HepG2 (cell line): Measurements from ENCODE around the gene PIP5KL1. TPM values are rescaled to one million over a fixed set of nuclear protein-coding genes. Genes with fewer than 3 reads are reported as not detected.

Experiments used
- AGO1 ChIP-seq: fragments of 200-400 bp; formaldehyde crosslinking; IDR thresholded peaks from 2 replicates; pipeline ENCODE4 v1.6.1; 2017; ENCODE audit warnings: mild to moderate bottlenecking, low read depth, low read length, moderate library complexity; ENCODE audit not compliant: poor library complexity, severe bottlenecking
- ARNTL ChIP-seq: sonication (generic); formaldehyde crosslinking; IDR thresholded peaks from 2 replicates; pipeline ENCODE4 v1.4.0; 2020; ENCODE audit warnings: mild to moderate bottlenecking, missing genetic modification reagents
- CENPT ChIP-seq: sonication (generic); formaldehyde crosslinking; IDR thresholded peaks from 2 replicates; pipeline ENCODE4 v1.8.0; 2022; ENCODE audit warnings: low read depth, mild to moderate bottlenecking, moderate library complexity, missing genetic modification reagents
- DNMT3B ChIP-seq: conservative IDR thresholded peaks from 2 replicates; pipeline ENCODE4 v1.6.1; 2016; ENCODE audit warnings: missing biosample characterization, control low read depth
- ELF4 ChIP-seq: sonication (generic); formaldehyde crosslinking; IDR thresholded peaks from 2 replicates; pipeline ENCODE4 v1.5.0; 2020; ENCODE audit warnings: missing genetic modification reagents, mild to moderate bottlenecking, moderate library complexity, borderline replicate concordance
- FOXJ3 ChIP-seq: sonication (generic); formaldehyde crosslinking; IDR thresholded peaks from 2 replicates; pipeline ENCODE4 v1.4.0; 2020; ENCODE audit warnings: missing genetic modification reagents, mild to moderate bottlenecking, borderline replicate concordance
- GABPB1 ChIP-seq: IDR thresholded peaks from 2 replicates; pipeline ENCODE4 v1.6.1; 2016; ENCODE audit warnings: mild to moderate bottlenecking, missing genetic modification reagents, moderate library complexity, missing compliant biosample characterization
- HDAC6 ChIP-seq: fragments of 200-600 bp; sonication (generic); IDR thresholded peaks from 2 replicates; pipeline ENCODE4 v1.7.0; 2017; ENCODE audit warnings: mild to moderate bottlenecking, antibody characterized with exemption, low read length, low read depth
- HOXA9 ChIP-seq: sonication (generic); formaldehyde crosslinking; IDR thresholded peaks from 2 replicates; pipeline ENCODE4 v1.8.1; 2022; ENCODE audit warnings: missing genetic modification reagents, mild to moderate bottlenecking, moderate library complexity, borderline replicate concordance
- MED13 ChIP-seq: sonication (generic); formaldehyde crosslinking; IDR thresholded peaks from 2 replicates; pipeline ENCODE4 v1.5.0; 2020; ENCODE audit warnings: missing genetic modification reagents
- ZBED4 ChIP-seq: sonication (generic); formaldehyde crosslinking; IDR thresholded peaks from 2 replicates; pipeline ENCODE4 v1.4.0; 2020; ENCODE audit warnings: missing genetic modification reagents, borderline replicate concordance
- ZBTB40 ChIP-seq, 2 experiments: fragments of 450-650 bp in 1 of 2; sonication (generic) in 1 of 2; formaldehyde crosslinking in 1 of 2; IDR thresholded peaks; 2 replicates each; pipeline versions ENCODE4 v1.6.1 to v1.8.0; 2016 to 2022; ENCODE audit warnings: antibody characterized with exemption in 1 of 2, mild to moderate bottlenecking in 1 of 2, missing genetic modification reagents in 1 of 2
- ZNF282 ChIP-seq: fragments of 450-650 bp; IDR thresholded peaks from 2 replicates; pipeline ENCODE4 v1.6.1; 2018; ENCODE audit not compliant: partially characterized antibody
- ZNF552 ChIP-seq: sonication (generic); formaldehyde crosslinking; IDR thresholded peaks from 2 replicates; pipeline ENCODE4 v1.9.0; 2022; ENCODE audit warnings: missing genetic modification reagents, mild to moderate bottlenecking, borderline replicate concordance
- ZNF563 ChIP-seq: sonication (generic); formaldehyde crosslinking; IDR thresholded peaks from 2 replicates; pipeline ENCODE4 v1.8.0; 2022; ENCODE audit warnings: mild to moderate bottlenecking, moderate library complexity, missing genetic modification reagents
- ZNF678 ChIP-seq: sonication (generic); formaldehyde crosslinking; IDR thresholded peaks from 2 replicates; pipeline ENCODE4 v1.4.0; 2020; ENCODE audit warnings: mild to moderate bottlenecking, missing genetic modification reagents
- ZNF747 ChIP-seq: sonication (generic); formaldehyde crosslinking; IDR thresholded peaks from 2 replicates; pipeline ENCODE4 v1.8.1; 2023; ENCODE audit warnings: missing genetic modification reagents, mild to moderate bottlenecking, borderline replicate concordance
- polyA plus RNA-seq, 8 experiments: library from polyadenylated mRNA; depleted of rRNA in 3 of 8; stranded (reverse) in 7 of 8; unstranded in 1 of 8; fragments of >200 nt; fragmentation: Illumina TruSeq in 4 of 8; extraction: Trizol in 4 of 8; gene quantifications; 2 replicates each; pipeline versions ENCODE4 v1.2.1 to v1.2.3, GENCODE V29; 2011 to 2016; ENCODE audit warnings: low read depth in 4 of 8, missing spikeins in 1 of 8, mixed read lengths in 1 of 8; ENCODE audit not compliant: insufficient read depth in 1 of 8
- total RNA-seq, 5 experiments: library from RNA; depleted of rRNA; stranded (reverse); fragments of >200 nt; fragmentation: Illumina TruSeq; extraction: Trizol; gene quantifications; 2 replicates each; pipeline ENCODE4 v1.2.3, GENCODE V29; 2016; ENCODE audit warnings: low read depth in 1 of 5

Gene PIP5KL1
- total and polyA plus RNA-seq, 2 of the 13 experiments (the other 11 are each of a cell fraction or from before 2014, with no cell fraction given): 0.20 to 0.49 TPM

DNA sequence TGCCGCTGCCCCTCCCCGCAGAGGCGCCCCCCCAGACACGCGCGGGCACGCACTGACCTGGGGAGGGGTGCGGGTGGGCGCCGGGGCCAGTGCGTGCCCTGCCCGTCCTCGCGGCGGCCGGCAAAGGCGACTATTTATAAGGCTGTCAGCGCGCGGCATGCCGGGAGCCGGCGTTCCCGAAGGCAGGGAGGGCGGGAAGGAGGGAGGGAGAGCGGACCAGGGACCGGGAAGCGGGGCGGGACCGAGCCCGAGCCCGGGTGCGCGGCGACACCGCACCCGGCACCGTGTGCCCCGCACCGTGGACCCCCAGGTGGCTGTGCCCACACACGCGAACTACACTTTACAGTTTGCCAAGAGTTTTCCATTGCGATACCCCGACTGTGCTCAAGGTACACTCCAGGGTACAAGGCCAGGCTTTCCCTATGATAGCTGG lies 53.0 kb downstream of the PIP5KL1 start, which contains the start of gene AK1 (continued):
- TF ChIP-seq ZNF282: no peak
- no peak for TF ChIP-seq CENPT (CRISPR knock-in tag)
- TF ChIP-seq DNMT3B: no peak
- TF ChIP-seq HDAC6: no peak
- TF ChIP-seq ZNF747: no peak
- 0 out of 2 replicates have a peak, but pooled peaks have one; percentile 23 for TF ChIP-seq ZNF563
- TF ChIP-seq AGO1: peak; percentile 68
- no peak for TF ChIP-seq FOXJ3
- peak; percentile 34; the same call in 1 of the 2 replicates for TF ChIP-seq ARNTL
- TF ChIP-seq ZBTB40 (IDR thresholded peaks at IDR 0.05): no peak
- TF ChIP-seq ZBTB40 (CRISPR knock-in tag; IDR thresholded peaks at IDR 0.05): 0 out of 2 replicates have a peak, but pooled peaks have one; percentile 7
- no peak for TF ChIP-seq MED13 (CRISPR knock-in tag)
- no peak for TF ChIP-seq ELF4 (CRISPR knock-in tag)
- TF ChIP-seq ZNF678 (CRISPR knock-in tag): no peak
- peak; percentile 65 for TF ChIP-seq ZBED4
- peak; percentile 63; the same call in 1 of the 2 replicates for TF ChIP-seq GABPB1 (CRISPR knock-in tag)
- no peak; the same call in 1 of the 2 replicates for TF ChIP-seq HOXA9 (CRISPR knock-in tag)
- TF ChIP-seq ZNF552: no peak
